ENCODE results near the gene CCDC187.

DNA sequence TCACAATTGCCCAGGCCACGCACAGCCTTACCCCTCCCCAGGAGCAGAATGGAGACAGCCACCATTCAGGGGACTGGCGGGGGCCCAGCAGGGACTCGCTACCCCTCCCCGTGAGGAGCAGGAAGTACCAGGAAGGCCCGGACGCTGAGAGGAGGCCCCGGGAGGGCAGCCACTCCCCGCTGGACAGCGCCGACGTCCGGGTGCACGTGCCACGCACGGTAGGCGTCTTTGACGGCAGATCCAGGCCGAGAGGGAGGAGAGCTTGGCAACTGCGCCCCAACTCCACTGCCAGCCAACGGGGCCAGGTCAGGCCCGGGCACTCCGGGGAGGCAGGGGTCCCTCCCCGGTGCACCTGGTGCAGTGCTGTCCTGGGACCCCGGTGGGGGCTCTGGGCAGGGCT, 45.7 kb upstream of the CCDC187 start:
- TF ChIP-seq YY1 (IDR thresholded peaks at IDR 0.05; ENCODE audit: insufficient read depth, insufficient read length) (no peak), ZNF274 (IDR thresholded peaks at IDR 0.05; ENCODE audit: low read depth, low read length) (no peak)

Data from NT2/D1 (cell line).